Measurements from ENCODE around the gene DDX59. TPM values are rescaled to one million over a fixed set of nuclear protein-coding genes. Genes with fewer than 3 reads are reported as not detected.

The DDX59 gene
- 13.9 TPM for polyA plus RNA-seq (2013, experiment 1 of 2)
- polyA plus RNA-seq (2013, experiment 2 of 2), result 16.6 TPM

GRCh38 chr1:200669314-200670241 lies at the start of gene DDX59:
Gene DDX59 (minus strand): TSS chr1:200669907. CDS start chr1:200666740, 3,167 bp downstream.
- peaks cover 16% of the 10 kb centered on the region for H3K36me3 ChIP-seq (ENCODE audit: insufficient read depth, low read length)
- under 1% methylated on average over 91 of the region's 91 CpGs for WGBS
- peaks cover 27% of the 10 kb centered on the region for H3K4me1 ChIP-seq (ENCODE audit: insufficient read depth, low read length)
- no peaks in the 10 kb centered on the region for H3K9me3 ChIP-seq (ENCODE audit: insufficient read depth, low read depth, low read length)
- H3K4me3 ChIP-seq (ENCODE audit: low read length), result peak within 1 kb of the TSS; percentile 94
- peak within 1 kb of the TSS; percentile 100 for H3K27ac ChIP-seq (ENCODE audit: low read depth, low read length)
- no peaks in the 10 kb centered on the region for H3K27me3 ChIP-seq (ENCODE audit: insufficient read depth, low read length)
- H3K9ac ChIP-seq (ENCODE audit: low read depth, low read length), result peak within 1 kb of the TSS; percentile 97

DNA sequence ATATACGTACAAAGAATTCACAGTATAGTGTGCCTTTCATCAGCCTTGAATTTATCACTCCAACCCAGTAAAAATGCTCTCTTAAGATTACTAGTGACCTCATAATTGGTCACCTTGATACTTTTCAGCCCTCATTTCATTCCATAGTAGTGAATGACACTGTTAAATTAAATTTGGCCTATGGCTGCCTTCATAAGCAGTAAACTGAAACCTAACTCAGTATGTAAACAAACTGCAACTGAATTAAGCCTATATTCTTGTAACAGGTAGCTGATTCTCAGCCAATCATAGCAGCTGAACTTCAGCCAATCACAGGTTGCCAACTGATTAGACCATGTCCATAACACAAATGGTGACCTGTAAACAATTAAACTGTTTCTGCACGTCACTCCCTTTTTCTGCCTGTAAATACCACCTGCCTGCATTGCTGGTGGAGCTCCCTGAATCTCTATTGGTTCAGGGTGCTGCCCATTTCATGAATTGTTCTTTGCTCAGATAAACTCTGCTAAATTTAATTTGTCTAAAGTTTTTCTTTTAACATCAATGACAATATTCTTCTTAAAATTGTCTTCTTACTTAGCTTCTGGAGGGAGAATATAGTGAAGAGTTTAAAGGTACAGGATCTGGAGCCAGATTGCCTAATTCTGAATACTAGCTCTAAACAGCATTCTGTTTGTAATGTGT lies 44.9 kb upstream of the DDX59 start:
- 93% methylated on average over 2 of the region's 2 CpGs for WGBS
- Histone ChIP-seq H3K4me1 (ENCODE audit: insufficient read depth, low read length) (no peaks in the 10 kb centered on the region), H3K9ac (ENCODE audit: low read depth, low read length) (no peak overlapping the region), H3K9me3 (ENCODE audit: insufficient read depth, low read depth, low read length) (no peaks in the 10 kb centered on the region), H3K27me3 (ENCODE audit: insufficient read depth, low read length) (no peaks in the 10 kb centered on the region), H3K36me3 (ENCODE audit: insufficient read depth, low read length) (no peaks in the 10 kb centered on the region), H3K4me3 (ENCODE audit: low read length) (no peak overlapping the region), H3K27ac (ENCODE audit: low read depth, low read length) (no peak overlapping the region)

DNA sequence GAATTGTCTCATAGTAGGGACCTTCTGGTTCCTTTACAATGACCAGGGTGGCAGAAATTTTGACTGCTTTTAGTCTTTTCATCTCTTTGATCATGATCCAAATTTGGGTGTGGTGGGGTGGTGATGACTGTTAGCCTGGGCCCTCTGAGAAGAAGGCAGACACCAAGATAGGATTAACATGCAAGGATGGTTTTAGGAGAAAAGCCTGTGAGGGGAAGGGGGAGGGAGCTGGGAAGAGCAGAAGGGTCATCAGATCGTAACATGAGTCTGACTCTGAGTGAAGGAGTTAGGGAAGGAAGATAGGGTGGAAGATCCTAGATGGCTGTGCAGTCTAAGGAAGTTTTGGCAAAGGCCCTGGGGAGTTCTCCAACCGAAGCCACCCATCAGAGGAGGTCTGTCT lies 40.5 kb upstream of the DDX59 start:
- WGBS, result 87% methylated on average over 2 of the region's 2 CpGs
- H3K9me3 ChIP-seq (ENCODE audit: insufficient read depth, low read depth, low read length), result no peaks in the 10 kb centered on the region
- no peaks in the 10 kb centered on the region for H3K27me3 ChIP-seq (ENCODE audit: insufficient read depth, low read length)
- H3K4me3 ChIP-seq (ENCODE audit: low read length), result no peak overlapping the region
- H3K36me3 ChIP-seq (ENCODE audit: insufficient read depth, low read length), result no peaks in the 10 kb centered on the region
- no peak overlapping the region for H3K9ac ChIP-seq (ENCODE audit: low read depth, low read length)
- no peak overlapping the region for H3K27ac ChIP-seq (ENCODE audit: low read depth, low read length)
- H3K4me1 ChIP-seq (ENCODE audit: insufficient read depth, low read length), result no peaks in the 10 kb centered on the region

- Histone ChIP-seq H3K27ac (ENCODE audit: low read depth, low read length) (no peak overlapping the region), H3K4me1 (ENCODE audit: insufficient read depth, low read length) (no peaks in the 10 kb centered on the region), H3K4me3 (ENCODE audit: low read length) (no peak overlapping the region), H3K36me3 (ENCODE audit: insufficient read depth, low read length) (no peaks in the 10 kb centered on the region), H3K27me3 (ENCODE audit: insufficient read depth, low read length) (no peaks in the 10 kb centered on the region), H3K9me3 (ENCODE audit: insufficient read depth, low read depth, low read length) (no peaks in the 10 kb centered on the region), H3K9ac (ENCODE audit: low read depth, low read length) (no peak overlapping the region)
- 100% methylated on average over 1 of the region's 1 CpG for WGBS
Measured at GRCh38 chr1:200708769-200709168, 39.1 kb upstream of the DDX59 start.

DNA sequence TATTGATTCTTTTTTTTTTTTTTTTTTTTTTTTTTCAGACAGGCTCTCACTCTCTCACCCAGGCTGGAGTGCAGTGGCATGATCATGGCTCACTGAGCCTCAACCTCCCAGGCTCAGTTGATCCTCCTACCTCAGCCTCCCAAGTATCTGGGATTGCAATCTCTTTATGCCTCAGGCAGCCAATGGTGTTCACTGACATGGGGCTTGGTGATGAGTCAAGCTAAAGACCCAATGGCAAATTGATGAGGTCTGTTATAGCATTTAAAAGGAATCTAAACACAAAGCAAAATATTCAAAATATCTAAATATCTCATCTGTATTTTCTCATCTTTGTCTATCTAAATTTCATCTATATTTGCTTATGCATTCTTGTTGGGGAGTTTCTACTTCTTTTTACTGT lies 38.5 kb upstream of the DDX59 start:
- H3K4me1 ChIP-seq (ENCODE audit: insufficient read depth, low read length), result no peaks in the 10 kb centered on the region
- H3K4me3 ChIP-seq (ENCODE audit: low read length), result no peak overlapping the region
- H3K27me3 ChIP-seq (ENCODE audit: insufficient read depth, low read length), result no peaks in the 10 kb centered on the region
- H3K9ac ChIP-seq (ENCODE audit: low read depth, low read length), result no peak overlapping the region
- H3K36me3 ChIP-seq (ENCODE audit: insufficient read depth, low read length), result no peaks in the 10 kb centered on the region
- H3K9me3 ChIP-seq (ENCODE audit: insufficient read depth, low read depth, low read length), result no peaks in the 10 kb centered on the region
- no peak overlapping the region for H3K27ac ChIP-seq (ENCODE audit: low read depth, low read length)

DNA sequence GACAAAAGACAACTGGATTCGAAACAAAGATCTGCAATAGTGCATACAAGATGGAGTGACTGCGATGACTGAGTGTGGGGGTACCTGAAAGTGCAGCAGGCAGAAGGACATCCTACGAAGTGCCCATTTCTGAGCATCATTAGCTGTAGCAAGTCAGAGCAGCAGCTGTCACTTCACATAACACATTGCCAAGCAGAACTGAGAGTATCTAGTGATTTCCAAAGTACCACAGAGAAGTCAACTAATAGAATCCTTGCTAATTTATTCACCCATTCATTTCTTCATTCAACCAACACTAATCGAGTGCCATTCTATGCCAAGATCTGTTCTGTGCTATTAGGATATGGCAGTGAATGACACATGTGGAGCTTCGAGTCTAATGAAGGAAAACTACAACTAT lies 37.4 kb upstream of the DDX59 start:
- Histone ChIP-seq H3K27ac (ENCODE audit: low read depth, low read length) (no peak overlapping the region), H3K9me3 (ENCODE audit: insufficient read depth, low read depth, low read length) (no peaks in the 10 kb centered on the region), H3K9ac (ENCODE audit: low read depth, low read length) (no peak overlapping the region), H3K36me3 (ENCODE audit: insufficient read depth, low read length) (no peaks in the 10 kb centered on the region), H3K4me3 (ENCODE audit: low read length) (no peak overlapping the region), H3K27me3 (ENCODE audit: insufficient read depth, low read length) (no peaks in the 10 kb centered on the region), H3K4me1 (ENCODE audit: insufficient read depth, low read length) (no peaks in the 10 kb centered on the region)
- 92% methylated on average over 5 of the region's 5 CpGs for WGBS

DNA sequence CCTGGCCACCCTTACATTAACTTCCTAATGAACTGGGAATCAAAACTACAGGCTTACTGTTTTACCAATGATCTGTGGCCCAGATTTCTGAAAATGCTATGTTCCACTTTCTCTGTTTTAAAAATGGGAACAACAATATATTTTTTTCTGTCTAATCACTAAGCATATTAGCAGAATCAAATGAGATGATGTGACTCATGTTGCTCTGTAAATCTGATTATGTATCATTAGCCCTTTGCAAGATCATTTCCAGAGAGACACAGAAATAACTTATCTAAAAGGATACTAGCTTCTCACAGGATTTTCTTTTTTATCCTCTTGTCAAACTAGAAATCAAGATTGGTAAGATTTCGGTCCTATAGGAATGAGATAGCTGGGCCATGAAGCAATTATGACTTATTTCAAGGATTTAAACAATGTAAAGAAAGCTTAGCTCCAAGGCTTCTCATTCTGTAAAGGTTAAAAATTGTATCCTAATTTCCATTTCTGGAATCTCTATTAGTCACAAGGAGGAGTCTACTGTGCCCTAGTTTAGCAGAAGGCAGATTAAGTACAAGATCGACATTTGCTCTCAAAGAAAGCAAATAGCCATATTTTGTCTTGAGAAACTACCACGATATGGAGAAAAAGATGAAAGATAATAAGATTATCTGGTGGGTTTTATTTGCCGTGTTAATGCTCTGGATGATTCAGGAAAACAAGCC lies 36.6 kb upstream of the DDX59 start:
- Histone ChIP-seq H3K4me3 (ENCODE audit: low read length) (no peak overlapping the region), H3K4me1 (ENCODE audit: insufficient read depth, low read length) (no peaks in the 10 kb centered on the region), H3K9me3 (ENCODE audit: insufficient read depth, low read depth, low read length) (no peaks in the 10 kb centered on the region), H3K27ac (ENCODE audit: low read depth, low read length) (no peak overlapping the region), H3K9ac (ENCODE audit: low read depth, low read length) (no peak overlapping the region), H3K36me3 (ENCODE audit: insufficient read depth, low read length) (no peaks in the 10 kb centered on the region), H3K27me3 (ENCODE audit: insufficient read depth, low read length) (no peaks in the 10 kb centered on the region)
- WGBS, result 91% methylated on average over 3 of the region's 4 CpGs

- 97% methylated on average over 3 of the region's 3 CpGs for WGBS
- Histone ChIP-seq H3K9me3 (ENCODE audit: insufficient read depth, low read depth, low read length) (no peaks in the 10 kb centered on the region), H3K27me3 (ENCODE audit: insufficient read depth, low read length) (no peaks in the 10 kb centered on the region), H3K9ac (ENCODE audit: low read depth, low read length) (no peak overlapping the region), H3K36me3 (ENCODE audit: insufficient read depth, low read length) (no peaks in the 10 kb centered on the region), H3K27ac (ENCODE audit: low read depth, low read length) (no peak overlapping the region), H3K4me3 (ENCODE audit: low read length) (no peak overlapping the region), H3K4me1 (ENCODE audit: insufficient read depth, low read length) (no peaks in the 10 kb centered on the region)
Measured at GRCh38 chr1:200704986-200705500, 35.3 kb upstream of the DDX59 start.

DNA sequence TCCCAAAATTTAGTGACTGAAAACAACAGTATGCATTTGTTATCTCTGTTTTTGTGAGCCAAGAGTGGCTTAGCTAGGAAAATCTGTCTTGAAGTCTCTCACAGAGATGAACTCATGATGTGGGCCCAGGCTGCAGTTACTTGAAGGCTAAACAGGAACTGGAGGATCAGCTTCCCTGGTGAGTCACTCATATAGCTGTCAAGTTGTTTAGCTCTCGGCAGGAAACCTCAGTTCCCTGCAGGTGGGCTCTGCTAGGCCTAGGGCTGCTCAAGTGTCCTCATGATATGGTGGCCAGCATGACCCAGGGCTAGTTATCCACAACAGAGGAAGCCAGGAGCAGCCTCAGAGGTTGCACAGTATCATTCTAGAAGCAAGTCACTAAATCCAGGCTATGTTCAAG lies 30.2 kb upstream of the DDX59 start:
- Histone ChIP-seq H3K27me3 (ENCODE audit: insufficient read depth, low read length) (no peaks in the 10 kb centered on the region), H3K4me3 (ENCODE audit: low read length) (no peak overlapping the region), H3K27ac (ENCODE audit: low read depth, low read length) (no peak overlapping the region), H3K36me3 (ENCODE audit: insufficient read depth, low read length) (no peaks in the 10 kb centered on the region), H3K4me1 (ENCODE audit: insufficient read depth, low read length) (no peaks in the 10 kb centered on the region), H3K9me3 (ENCODE audit: insufficient read depth, low read depth, low read length) (no peaks in the 10 kb centered on the region), H3K9ac (ENCODE audit: low read depth, low read length) (no peak overlapping the region)
- WGBS, result 21% methylated on average over 1 of the region's 1 CpG

DNA sequence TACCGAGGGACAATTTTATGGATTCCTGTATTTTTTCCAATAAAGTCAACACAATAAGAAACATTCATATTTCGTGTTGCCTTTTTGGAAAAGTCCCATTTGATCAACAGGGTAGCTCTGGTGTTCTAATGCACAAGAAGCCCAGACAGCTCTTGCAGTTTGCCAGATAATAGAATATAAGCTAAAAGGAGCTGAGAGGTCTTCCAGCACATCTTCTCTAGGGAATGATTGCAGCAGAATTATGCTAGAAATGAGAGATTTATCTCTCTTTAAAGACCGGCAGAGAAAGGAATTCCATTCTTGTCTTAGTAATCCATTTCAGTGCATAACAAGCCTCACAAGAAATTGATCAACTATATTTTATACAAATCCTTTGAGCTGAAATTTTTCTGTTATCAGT lies 25.0 kb upstream of the DDX59 start:
- no peak overlapping the region for H3K4me3 ChIP-seq (ENCODE audit: low read length)
- no peaks in the 10 kb centered on the region for H3K4me1 ChIP-seq (ENCODE audit: insufficient read depth, low read length)
- H3K27ac ChIP-seq (ENCODE audit: low read depth, low read length), result no peak overlapping the region
- no peak overlapping the region for H3K9ac ChIP-seq (ENCODE audit: low read depth, low read length)
- H3K27me3 ChIP-seq (ENCODE audit: insufficient read depth, low read length), result no peaks in the 10 kb centered on the region
- H3K9me3 ChIP-seq (ENCODE audit: insufficient read depth, low read depth, low read length), result no peaks in the 10 kb centered on the region
- WGBS, result 95% methylated on average over 3 of the region's 3 CpGs
- no peaks in the 10 kb centered on the region for H3K36me3 ChIP-seq (ENCODE audit: insufficient read depth, low read length)

- no peaks in the 10 kb centered on the region for H3K4me1 ChIP-seq (ENCODE audit: insufficient read depth, low read length)
- no peaks in the 10 kb centered on the region for H3K36me3 ChIP-seq (ENCODE audit: insufficient read depth, low read length)
- no peak overlapping the region for H3K9ac ChIP-seq (ENCODE audit: low read depth, low read length)
- no peak overlapping the region for H3K27ac ChIP-seq (ENCODE audit: low read depth, low read length)
- no peaks in the 10 kb centered on the region for H3K27me3 ChIP-seq (ENCODE audit: insufficient read depth, low read length)
- H3K4me3 ChIP-seq (ENCODE audit: low read length), result no peak overlapping the region
- H3K9me3 ChIP-seq (ENCODE audit: insufficient read depth, low read depth, low read length), result no peaks in the 10 kb centered on the region
Measured at GRCh38 chr1:200693327-200693726, 23.6 kb upstream of the DDX59 start.

Measured in HUES64 (cell line).